Stimulated activated naive B cell treated with anti-CD40 and anti-IgM and Interleukin-4, amounts not matched to agents 10 μg/mL and 1 μg/mL and 100 μg/mL, for 72 hours (primary cell): ENCODE measurements around the gene ATP2B2.

Experiments
- ATAC-seq, 2 donors: fragments of 150-1000 bp; cut with Tn5 transposase; replicated peaks; 2 replicates each; pipeline ENCODE4 v1.10.0; 2021; ENCODE audit warnings: moderate library complexity in 1 of 2
- DNase-seq: peaks from one replicate; pipeline ENCODE4 v3.0.0; 2021
- H3K27ac Mint-ChIP-seq: one replicate; pipeline ENCODE4 v1.8.0; 2022; ENCODE audit warnings: mild to moderate bottlenecking, mixed read lengths
- H3K27me3 Mint-ChIP-seq, 2 donors: one replicate each; pipeline ENCODE4 v1.8.0; 2022; ENCODE audit warnings: mixed read lengths in 2 of 2
- H3K36me3 Mint-ChIP-seq, 2 donors: one replicate each; pipeline ENCODE4 v1.8.0; 2022; ENCODE audit warnings: mixed read lengths in 2 of 2, mild to moderate bottlenecking in 1 of 2
- H3K4me1 Mint-ChIP-seq, 2 donors: one replicate each; pipeline ENCODE4 v1.8.0; 2022; ENCODE audit warnings: mixed read lengths in 2 of 2, mild to moderate bottlenecking in 1 of 2
- H3K4me3 Mint-ChIP-seq, 2 donors: one replicate each; pipeline ENCODE4 v1.8.0; 2022; ENCODE audit warnings: mild to moderate bottlenecking in 2 of 2, mixed read lengths in 2 of 2, moderate library complexity in 1 of 2
- H3K9me3 Mint-ChIP-seq, 2 donors: one replicate each; pipeline ENCODE4 v1.8.0; 2022; ENCODE audit warnings: mixed read lengths in 2 of 2, mild to moderate bottlenecking in 1 of 2

Gene ATP2B2

DNA sequence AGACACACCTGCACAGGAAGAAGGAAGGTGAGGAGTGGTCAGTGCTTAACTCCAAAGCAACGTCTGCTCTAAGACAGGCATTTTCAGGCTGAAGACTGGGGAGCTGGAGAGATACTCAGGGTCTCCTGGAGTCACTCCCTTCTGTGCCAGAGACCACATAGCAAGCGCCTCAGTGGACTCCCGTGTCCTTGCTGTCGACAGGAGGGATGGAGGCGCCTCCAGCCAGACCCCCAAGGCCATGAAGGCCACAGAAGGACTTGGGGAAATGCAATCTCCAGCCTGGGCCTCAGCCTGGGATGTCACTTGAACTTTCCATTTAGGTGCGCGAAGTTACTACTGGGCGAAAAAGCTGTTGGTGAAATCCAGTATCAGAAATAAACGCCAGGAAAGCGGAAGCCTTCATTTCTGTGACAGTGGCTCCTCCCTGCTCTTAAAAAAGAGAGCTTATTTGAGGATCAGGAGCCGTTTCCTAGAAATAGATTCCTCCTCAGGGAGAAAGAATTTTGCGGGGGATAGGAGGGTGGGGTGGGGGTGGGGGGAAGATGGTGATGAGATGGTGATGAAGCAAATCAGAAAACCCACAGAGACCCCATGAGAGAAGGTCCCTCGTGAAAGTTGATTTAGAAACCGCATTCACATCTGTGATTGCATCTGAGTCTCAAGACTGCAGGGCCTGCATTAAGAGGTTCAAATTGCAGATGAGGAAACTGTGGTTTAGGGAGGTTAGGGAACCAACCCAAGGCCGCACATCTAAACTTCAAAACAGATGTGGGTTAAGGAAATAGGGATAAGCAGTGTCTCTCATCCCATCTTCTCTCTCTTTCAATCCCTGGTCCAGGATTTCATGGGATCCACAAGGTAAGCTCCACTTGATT lies 78.8 kb downstream of the ATP2B2 start:
- H3K27me3 Mint-ChIP-seq = peaks cover 5% of the 10 kb centered on the region in 2 donors
- H3K4me1 Mint-ChIP-seq = peaks cover 6 to 7% of the 10 kb centered on the region in 2 donors
- no peak for ATAC-seq
- no peak overlapping the region for H3K27ac Mint-ChIP-seq
- no peak for DNase-seq
- no peaks in the 10 kb centered on the region for H3K9me3 Mint-ChIP-seq
- no peak overlapping the region for H3K4me3 Mint-ChIP-seq
- H3K36me3 Mint-ChIP-seq = no peaks in the 10 kb centered on the region

DNA sequence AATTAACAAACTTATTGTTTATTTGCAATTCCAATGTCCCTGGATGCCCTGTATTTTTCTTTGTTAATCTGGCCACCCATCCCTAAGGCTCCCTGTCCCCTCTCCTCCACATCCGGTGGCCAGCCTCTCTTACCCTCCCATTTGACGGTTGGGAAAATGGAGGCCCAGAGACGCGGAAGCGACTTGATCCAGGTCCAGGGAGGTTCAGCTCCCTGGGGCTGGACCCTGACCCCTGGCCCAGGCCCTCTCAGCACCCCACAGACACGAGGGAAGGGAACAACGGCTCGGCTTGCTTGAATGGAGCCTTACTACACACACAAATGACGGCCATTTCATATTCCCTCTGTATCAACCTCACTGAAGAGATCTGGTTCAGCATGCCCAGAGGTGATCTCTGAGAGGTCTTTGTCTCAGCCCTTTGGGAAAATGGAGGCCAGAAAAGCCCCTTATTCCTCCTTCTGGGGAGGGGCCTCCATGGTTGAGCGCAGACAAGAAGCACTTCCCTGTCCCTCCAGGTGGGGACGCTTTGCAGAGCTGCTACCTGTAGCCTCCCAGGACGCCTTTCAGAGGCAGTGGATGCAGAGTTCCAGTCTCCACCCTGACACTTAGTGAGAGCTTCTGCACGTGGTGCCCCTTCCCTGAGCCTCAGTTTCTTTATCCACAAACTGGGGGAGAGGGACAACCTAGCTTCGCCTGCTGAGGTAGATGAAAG lies 82.1 kb downstream of the ATP2B2 start:
- Mint-ChIP-seq H3K27ac (no peak overlapping the region), H3K9me3 (no peaks in the 10 kb centered on the region), H3K4me3 (no peak overlapping the region), H3K36me3 (no peaks in the 10 kb centered on the region), H3K4me1 (peaks cover 15 to 22% of the 10 kb centered on the region in 2 donors), H3K27me3 (no peaks in the 10 kb centered on the region)
- ATAC-seq = no peak
- no peak for DNase-seq

DNA sequence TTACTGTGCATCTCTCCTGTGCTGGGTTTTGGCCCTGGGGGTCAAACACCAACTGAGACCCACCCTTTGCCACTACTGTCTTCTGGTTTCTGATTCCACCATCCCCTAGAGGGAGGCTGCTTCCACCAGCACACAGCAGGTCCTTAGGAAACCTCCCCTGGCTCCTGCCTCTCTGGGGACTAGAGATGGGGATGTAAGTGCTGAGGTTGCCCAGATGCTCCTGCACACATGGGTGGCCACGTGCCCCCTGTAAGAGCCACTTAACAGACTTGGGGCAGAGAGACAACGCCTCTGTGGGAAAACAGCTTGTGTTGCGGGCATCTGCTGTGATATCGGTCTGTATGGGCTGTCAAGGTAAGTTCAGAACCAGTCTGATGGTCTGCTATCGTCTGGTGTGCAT lies 83.4 kb downstream of the ATP2B2 start:
- H3K27ac Mint-ChIP-seq = peak overlapping the region; percentile 39
- DNase-seq = no peak

DNA sequence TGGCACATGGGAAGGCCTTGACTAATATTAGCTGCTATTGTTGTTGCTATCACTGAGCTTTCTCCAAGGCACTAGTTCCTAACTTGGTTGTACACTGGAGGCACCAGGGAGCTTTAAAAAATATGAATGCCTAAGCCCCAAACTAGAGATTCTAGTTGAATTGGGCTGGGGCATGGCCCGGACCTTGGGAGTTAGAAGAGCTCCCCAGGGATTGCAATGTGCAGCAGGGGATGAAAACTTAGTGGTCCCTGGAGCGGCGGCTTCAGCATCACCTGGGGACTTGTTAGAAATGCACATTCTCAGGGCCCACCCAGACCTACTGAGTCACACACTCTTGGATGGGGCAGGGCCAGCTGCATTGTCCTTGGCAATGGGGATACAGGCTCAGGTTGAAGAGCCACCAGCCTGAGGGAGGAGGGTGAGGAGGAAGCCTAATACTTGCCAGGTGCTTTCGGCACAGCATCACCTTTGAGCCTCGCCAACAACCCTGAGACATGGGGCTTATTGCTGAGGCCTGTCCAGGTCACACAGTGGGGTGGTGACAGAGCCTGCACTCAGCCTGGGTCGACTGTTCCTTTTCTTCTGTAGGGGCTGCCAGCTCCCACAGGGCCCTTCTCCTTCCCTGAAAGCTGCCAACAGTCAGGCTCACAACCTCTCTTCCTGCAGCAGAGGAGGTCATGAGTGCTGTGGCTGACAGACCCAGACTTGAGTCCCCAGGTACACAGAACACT lies 84.5 kb downstream of the ATP2B2 start:
- DNase-seq = no peak
- no peak for ATAC-seq
- H3K36me3 Mint-ChIP-seq = no peaks in the 10 kb centered on the region
- no peak overlapping the region for H3K4me3 Mint-ChIP-seq
- H3K27me3 Mint-ChIP-seq = peaks cover 0 to 7% of the 10 kb centered on the region in 2 donors
- H3K4me1 Mint-ChIP-seq = peaks cover 15 to 22% of the 10 kb centered on the region in 2 donors
- H3K9me3 Mint-ChIP-seq = no peaks in the 10 kb centered on the region
- no peak overlapping the region for H3K27ac Mint-ChIP-seq

More for the DNA sequence above, 83.4 kb downstream of the ATP2B2 start:
- H3K4me3 Mint-ChIP-seq = no peak overlapping the region
- H3K4me1 Mint-ChIP-seq = peaks cover 15 to 22% of the 10 kb centered on the region in 2 donors
- no peak for ATAC-seq
- H3K36me3 Mint-ChIP-seq = no peaks in the 10 kb centered on the region
- no peaks in the 10 kb centered on the region for H3K27me3 Mint-ChIP-seq
- no peaks in the 10 kb centered on the region for H3K9me3 Mint-ChIP-seq

DNA sequence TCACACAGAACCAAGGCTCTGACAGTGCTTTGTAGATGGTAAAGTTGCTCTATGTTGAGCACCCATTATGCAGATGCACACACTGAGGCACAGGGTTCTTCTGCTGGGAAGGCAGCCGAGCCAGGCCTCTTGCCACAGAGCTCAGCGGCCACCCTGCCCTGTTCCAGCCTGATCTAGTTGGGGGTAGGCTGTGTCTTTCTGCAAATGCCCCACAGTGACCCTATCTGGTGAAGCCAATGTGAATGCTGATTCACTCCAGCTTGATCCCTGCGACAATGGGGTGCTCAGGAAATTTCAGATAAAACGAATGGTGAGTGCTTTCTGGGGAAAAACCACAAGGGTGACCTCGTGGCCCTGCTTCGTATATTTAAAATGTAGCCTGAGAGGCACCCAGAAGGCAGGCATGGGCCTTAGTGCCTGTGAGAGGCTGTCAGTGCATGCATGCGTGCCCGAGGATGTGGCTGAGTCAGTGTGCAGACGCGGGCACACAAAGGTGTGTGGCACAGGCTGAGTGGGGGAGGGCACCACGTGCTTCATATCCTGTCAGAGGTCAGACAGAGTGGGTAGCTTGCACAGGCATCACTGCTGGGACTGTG lies 85.7 kb downstream of the ATP2B2 start:
- Mint-ChIP-seq H3K9me3 (no peaks in the 10 kb centered on the region), H3K4me1 (peaks cover 15 to 22% of the 10 kb centered on the region in 2 donors), H3K27me3 (peaks cover 4 to 18% of the 10 kb centered on the region in 2 donors), H3K4me3 (no peak overlapping the region), H3K36me3 (no peaks in the 10 kb centered on the region), H3K27ac (no peak overlapping the region)
- peak; percentile 83 to 88 for ATAC-seq
- peak; percentile 28 for DNase-seq

DNA sequence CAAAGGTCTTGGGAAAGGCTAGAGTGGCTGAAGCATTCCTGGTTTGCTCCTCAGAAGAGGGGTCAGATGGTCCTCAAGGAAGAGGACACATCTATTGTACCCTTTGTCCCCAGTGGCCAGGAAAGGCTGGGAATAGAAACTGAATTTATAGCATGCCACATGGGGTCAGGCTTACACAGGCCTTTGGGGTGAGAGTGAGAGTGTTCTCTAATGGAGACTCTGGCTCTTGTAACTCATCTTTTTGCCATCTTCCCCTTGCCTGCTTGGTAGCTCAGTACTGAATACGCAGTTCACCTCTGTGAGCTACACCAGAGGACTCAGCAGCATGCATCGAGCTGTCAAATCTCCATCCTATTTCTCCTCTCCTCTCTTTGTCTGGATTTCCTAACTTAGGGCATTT lies 87.5 kb downstream of the ATP2B2 start:
- Mint-ChIP-seq H3K4me1 (peaks cover 15 to 22% of the 10 kb centered on the region in 2 donors), H3K9me3 (no peaks in the 10 kb centered on the region), H3K4me3 (no peak overlapping the region), H3K27me3 (peaks cover 9 to 19% of the 10 kb centered on the region in 2 donors), H3K36me3 (no peaks in the 10 kb centered on the region), H3K27ac (no peak overlapping the region)
- ATAC-seq (peak; percentile 38 to 46), DNase-seq (no peak)

DNA sequence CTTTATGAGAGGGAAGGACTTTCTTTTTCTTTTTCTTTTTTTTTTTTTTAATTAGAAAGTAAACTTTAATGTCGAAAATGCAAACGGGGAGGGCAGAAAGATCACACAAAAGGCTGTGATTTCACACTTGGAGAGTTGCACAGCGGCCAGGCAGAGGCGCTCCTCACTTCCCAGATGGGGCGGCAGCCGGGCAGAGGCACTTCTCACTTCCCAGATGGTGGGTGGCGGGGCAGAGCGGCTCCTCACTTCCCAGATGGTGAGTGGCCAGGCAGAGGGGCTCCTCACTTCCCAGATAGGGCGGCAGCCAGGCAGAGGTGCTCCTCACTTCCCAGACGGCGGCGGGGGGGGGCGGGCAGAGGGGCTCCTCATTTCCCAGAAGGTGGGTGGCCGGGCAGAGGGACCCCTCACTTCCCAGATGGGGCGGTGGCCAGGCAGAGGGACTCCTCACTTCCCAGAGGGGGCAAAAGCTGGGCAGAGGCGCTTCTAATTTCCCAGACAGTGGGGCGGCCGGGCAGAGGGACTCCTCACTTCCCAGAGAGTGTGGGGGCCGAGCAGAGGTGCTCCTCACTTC lies 88.6 kb downstream of the ATP2B2 start:
- Mint-ChIP-seq H3K27me3 (peaks cover 9 to 19% of the 10 kb centered on the region in 2 donors), H3K27ac (no peak overlapping the region)
- ATAC-seq = no peak

DNA sequence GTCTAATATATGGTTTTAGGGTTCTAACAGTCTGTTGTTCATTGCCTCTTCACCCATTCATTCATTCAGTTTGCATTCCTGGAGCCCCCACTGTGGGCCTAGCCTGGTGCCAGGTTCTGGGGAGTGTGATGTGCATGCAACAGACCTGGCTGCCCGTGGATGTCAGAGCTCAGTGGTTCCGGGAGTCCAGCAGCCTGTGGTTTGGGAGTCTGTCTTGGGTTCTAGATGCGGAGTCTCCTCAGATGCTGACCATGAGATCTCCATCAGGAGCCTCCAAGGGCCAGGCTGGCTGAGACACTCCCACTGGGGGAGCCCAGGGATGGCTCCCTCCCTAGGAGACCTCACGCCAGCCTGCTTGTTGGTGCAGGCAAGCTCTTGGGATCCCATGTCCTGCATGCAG lies 92.3 kb downstream of the ATP2B2 start:
- Mint-ChIP-seq H3K27me3 (peaks cover 9 to 19% of the 10 kb centered on the region in 2 donors), H3K4me1 (no peaks in the 10 kb centered on the region), H3K9me3 (no peaks in the 10 kb centered on the region), H3K4me3 (no peak overlapping the region), H3K27ac (no peak overlapping the region), H3K36me3 (no peaks in the 10 kb centered on the region)
- DNase-seq = no peak
- no peak for ATAC-seq

More for the DNA sequence above, 88.6 kb downstream of the ATP2B2 start:
- Mint-ChIP-seq H3K4me3 (no peak overlapping the region), H3K36me3 (no peaks in the 10 kb centered on the region), H3K4me1 (peaks cover 10 to 17% of the 10 kb centered on the region in 2 donors), H3K9me3 (no peaks in the 10 kb centered on the region)
- DNase-seq = no peak

DNA sequence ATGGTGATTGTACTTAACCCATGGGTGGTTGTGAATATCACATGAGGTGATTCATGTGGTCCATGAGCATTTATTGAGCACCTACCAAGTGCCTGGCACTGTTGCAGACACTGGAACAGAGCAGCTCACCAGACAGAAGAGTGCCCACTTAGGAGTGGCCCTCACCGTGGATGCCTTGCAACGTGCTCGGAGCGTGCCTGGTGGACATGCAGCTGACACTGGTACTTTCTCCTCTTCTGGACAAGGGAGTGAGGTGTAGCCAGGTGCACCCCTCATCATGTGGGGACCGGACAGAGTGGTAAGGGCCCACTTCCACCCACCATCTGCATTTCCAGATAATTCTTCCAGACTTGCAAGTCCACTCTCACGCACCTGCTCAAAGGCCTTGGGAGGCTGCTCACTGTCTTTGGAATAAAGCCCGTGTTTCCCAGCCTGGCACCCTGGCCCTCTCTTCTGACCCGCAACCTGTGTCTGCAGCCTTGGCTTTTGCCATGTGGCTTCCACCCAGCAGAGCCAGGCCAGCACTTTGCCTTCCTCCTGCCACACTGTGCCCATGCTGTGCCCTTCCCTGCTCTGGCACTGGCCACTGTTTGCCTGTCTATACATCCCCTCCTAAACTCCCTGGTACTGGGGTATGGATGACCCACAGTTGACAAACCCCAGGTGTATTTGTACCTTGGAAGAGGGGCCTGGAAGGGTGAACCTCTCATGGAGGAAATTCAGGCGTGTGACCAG lies 93.6 kb downstream of the ATP2B2 start:
- Mint-ChIP-seq H3K36me3 (no peaks in the 10 kb centered on the region), H3K4me1 (no peaks in the 10 kb centered on the region), H3K27ac (no peak overlapping the region), H3K4me3 (no peak overlapping the region), H3K27me3 (peaks cover 9 to 19% of the 10 kb centered on the region in 2 donors), H3K9me3 (no peaks in the 10 kb centered on the region)
- ATAC-seq (no peak), DNase-seq (no peak)

DNA sequence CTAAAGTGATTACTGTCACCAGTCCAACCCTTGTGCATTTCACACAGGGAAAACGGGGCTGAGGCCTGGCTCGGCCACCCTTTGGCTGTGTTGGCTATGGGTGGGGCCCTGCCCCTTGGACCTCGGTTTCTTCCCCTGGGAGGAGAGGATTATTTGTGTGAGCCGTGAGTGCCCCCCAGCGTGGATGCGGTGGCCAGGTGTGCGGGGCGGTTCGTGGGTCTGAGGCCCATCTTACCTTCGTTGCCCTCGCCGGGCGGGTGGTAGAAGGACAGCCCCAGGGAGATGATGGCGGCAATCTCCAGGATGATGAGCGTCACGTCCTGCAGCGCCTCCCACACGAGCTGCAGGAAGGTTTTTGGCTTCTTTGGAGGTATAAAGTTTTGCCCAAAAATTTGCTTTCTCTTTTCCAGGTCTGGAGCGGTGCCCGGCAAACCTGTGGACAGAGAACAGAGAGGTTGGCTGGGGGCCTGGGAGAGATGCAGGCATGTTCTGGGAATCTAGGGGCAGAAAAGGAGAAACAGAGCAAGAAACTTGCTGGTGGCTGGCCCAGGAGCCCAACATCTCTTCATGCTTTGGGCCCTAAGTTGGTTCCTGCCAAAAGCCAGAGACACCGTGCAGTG lies 94.9 kb downstream of the ATP2B2 start:
- H3K27me3 Mint-ChIP-seq = peaks cover 8 to 9% of the 10 kb centered on the region in 2 donors
- H3K9me3 Mint-ChIP-seq = no peaks in the 10 kb centered on the region
- no peaks in the 10 kb centered on the region for H3K4me1 Mint-ChIP-seq
- no peak for ATAC-seq
- DNase-seq = no peak
- H3K27ac Mint-ChIP-seq = no peak overlapping the region
- H3K4me3 Mint-ChIP-seq = no peak overlapping the region
- no peaks in the 10 kb centered on the region for H3K36me3 Mint-ChIP-seq

DNA sequence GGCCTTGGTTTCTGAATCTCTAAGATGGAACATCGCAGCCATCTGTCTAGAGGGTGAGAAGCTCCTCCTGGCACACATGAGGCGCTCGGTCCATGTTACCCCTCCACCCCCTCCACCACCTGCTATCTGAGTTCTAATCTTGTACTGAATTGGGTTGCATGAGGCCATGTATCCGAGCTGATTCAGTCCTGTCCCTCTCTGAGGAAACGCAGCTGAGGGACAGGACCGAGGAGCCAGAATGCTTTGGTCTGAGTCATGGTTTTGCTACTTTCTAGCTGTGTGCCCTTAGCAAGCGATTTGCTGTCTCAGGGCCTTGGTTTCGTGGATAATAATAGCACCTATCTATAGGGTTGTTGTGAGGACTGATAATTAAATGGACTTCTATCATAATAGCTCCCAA lies 96.7 kb downstream of the ATP2B2 start:
- Mint-ChIP-seq H3K36me3 (no peaks in the 10 kb centered on the region), H3K27me3 (no peaks in the 10 kb centered on the region), H3K4me3 (no peak overlapping the region), H3K9me3 (no peaks in the 10 kb centered on the region), H3K4me1 (no peaks in the 10 kb centered on the region), H3K27ac (no peak overlapping the region)
- DNase-seq (no peak), ATAC-seq (no peak)

DNA sequence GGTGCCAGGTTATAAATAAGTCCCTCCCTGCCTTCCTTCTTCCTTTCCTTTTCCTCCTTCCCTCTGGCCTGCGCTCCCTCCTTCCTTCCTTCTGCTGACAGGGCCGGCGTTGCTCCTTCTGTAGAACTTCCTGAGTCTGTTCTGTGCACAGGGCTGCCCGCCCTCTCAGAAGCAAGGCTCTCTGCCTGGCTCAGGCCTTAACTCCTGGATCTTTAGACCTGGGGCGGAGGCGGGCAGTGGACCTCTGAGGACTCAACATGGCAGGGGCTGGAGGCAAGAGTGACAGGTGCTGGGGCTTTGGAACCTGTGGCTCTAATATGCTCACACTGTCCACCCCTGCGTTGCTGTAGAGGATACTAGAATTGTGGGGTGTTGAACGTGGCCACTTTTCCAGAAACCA lies 98.0 kb downstream of the ATP2B2 start:
- no peak for DNase-seq
- no peaks in the 10 kb centered on the region for H3K36me3 Mint-ChIP-seq
- H3K27ac Mint-ChIP-seq = no peak overlapping the region
- H3K9me3 Mint-ChIP-seq = no peaks in the 10 kb centered on the region
- no peak overlapping the region for H3K4me3 Mint-ChIP-seq
- no peak for ATAC-seq
- H3K4me1 Mint-ChIP-seq = no peaks in the 10 kb centered on the region
- H3K27me3 Mint-ChIP-seq = no peaks in the 10 kb centered on the region

DNA sequence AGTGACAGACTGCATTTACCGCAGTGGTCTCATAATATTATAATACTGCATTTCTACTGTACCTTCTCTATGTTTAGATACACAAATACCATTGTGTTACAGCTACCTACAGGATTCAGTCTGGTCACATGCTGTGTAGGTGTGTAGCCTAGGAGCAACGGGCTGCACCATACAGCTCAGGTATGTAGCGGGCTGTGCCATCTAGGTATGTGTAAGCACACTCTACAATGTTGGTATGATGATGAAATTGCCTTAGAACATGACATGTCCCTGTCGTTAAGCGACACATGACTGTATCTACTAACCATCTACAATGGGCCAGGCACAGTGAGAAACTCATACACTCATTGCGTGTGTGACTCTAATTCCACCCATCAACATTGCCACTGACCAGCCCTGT lies 99.0 kb downstream of the ATP2B2 start:
- no peaks in the 10 kb centered on the region for H3K9me3 Mint-ChIP-seq
- H3K27me3 Mint-ChIP-seq = no peaks in the 10 kb centered on the region
- DNase-seq (no peak), ATAC-seq (no peak)
- H3K27ac Mint-ChIP-seq = no peak overlapping the region
- no peaks in the 10 kb centered on the region for H3K4me1 Mint-ChIP-seq
- no peak overlapping the region for H3K4me3 Mint-ChIP-seq
- no peaks in the 10 kb centered on the region for H3K36me3 Mint-ChIP-seq
